ENCODE results near the gene ANKRD55. TPM values are rescaled to one million over a fixed set of nuclear protein-coding genes. Genes with fewer than 3 reads are reported as not detected.

ANKRD55 gene
- total and polyA plus RNA-seq, 9 of the 15 experiments (the other 6 are each of a cell fraction or from before 2014, with no cell fraction given) = 3.4 to 10.6 (median 6.5) TPM

DNA sequence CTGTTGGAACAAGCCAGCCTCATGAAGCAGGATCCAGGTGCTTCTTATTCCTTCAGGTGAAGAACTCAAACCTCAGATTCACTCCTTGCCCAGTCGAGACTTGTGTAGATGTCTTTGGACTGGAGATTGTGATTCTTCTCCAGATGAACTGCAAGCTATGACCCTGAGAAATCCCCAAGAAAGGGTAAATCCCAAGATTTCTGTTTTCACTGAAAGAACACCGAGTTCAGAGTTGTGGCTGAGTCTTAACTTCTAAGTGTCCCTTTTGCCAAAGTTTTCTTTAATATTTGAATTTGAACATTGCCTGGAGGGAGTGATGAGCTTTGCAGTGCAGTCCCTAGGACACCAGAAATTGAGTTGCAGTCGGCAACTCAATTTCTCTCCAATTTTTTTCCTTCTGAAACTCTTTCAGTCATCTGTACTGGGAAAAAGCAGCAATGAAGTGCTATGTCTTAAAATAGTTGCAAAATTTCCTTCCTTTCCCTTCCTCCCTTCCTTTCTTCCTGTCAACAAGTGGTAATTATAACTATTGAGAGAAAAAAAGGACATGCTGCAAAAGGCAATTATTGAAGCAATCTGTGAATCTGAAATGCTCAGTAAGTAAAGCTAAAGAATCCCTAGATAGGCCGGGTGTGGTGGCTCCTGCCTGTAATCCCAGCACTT lies 56.1 kb downstream of the ANKRD55 start:
- DNase-seq (ENCODE audit: extremely low read depth in 1 of 4, low spot score in 3 of 4) = no peak
- Histone ChIP-seq H3K79me2 (ENCODE audit: control insufficient read depth, insufficient read depth, low read length) (no peaks in the 10 kb centered on the region), H3K27ac (ENCODE audit: extremely low read depth, low read depth, low read length) (no peak overlapping the region), H3K36me3 (ENCODE audit: control insufficient read depth, insufficient read depth, low read length) (no peaks in the 10 kb centered on the region), H3K9me3 (replicated peaks; ENCODE audit: control insufficient read depth, insufficient read depth, low read depth, low read length) (no peaks in the 10 kb centered on the region), H3K4me3 (no peak overlapping the region), H2AFZ (ENCODE audit: low read depth, low read length) (no peak overlapping the region), H3K9me1 (ENCODE audit: control insufficient read depth, insufficient read depth, low read length) (no peaks in the 10 kb centered on the region), H3K27me3 (ENCODE audit: control insufficient read depth in 2 of 2, insufficient read depth in 2 of 2, low read length in 2 of 2) (peaks cover 10 to 13% of the 10 kb centered on the region in 2 experiments; a peak in 4 of 5 replicates), H3K4me1 (replicated peaks in 1 of 2; ENCODE audit: control insufficient read depth in 2 of 2, insufficient read depth in 2 of 2, low read length in 2 of 2) (peaks cover 0 to 16% of the 10 kb centered on the region in 2 experiments; a peak in 2 of 5 replicates), H4K20me1 (replicated peaks; ENCODE audit: control insufficient read depth, insufficient read depth, low read length) (no peaks in the 10 kb centered on the region), H3K9ac (ENCODE audit: insufficient read depth in 1 of 2, low read depth in 2 of 2, low read length in 2 of 2) (no peak overlapping the region), H3K4me2 (ENCODE audit: insufficient read depth, low read length) (no peak overlapping the region)
- 8% methylated on average over 4 of the region's 4 CpGs for WGBS (ENCODE audit: insufficient coverage, low coverage, missing lambda C conversion rate)
- no peak for FAIRE-seq
- BruUV-seq (replicated peaks) = no TSS peak
- POLR2A ChIA-PET = interaction anchor here (1.6 to 1.8 kb wide), 2 partner anchors 10 to 13 kb away, joined by 3 to 5 read pairs; no protein-coding TSS in a partner anchor
- TF ChIP-seq CHCHD3 (CRISPR knock-in tag; IDR thresholded peaks at IDR 0.05) (no peak), CEBPG (CRISPR knock-in tag; IDR thresholded peaks at IDR 0.05) (no peak), CEBPG (tag; conservative IDR thresholded peaks at IDR 0.05 in 1 of 2, IDR thresholded peaks at IDR 0.05 in 1 of 2) (no peak), KAT8 (IDR thresholded peaks at IDR 0.05; ENCODE audit: low read depth) (no peak), HOXB6 (CRISPR knock-in tag; IDR thresholded peaks at IDR 0.05; ENCODE audit: borderline replicate concordance) (no peak), RAD51 (IDR thresholded peaks at IDR 0.05; ENCODE audit: borderline replicate concordance, low read depth) (no peak)
- TF ChIP-seq, protein P1, sequence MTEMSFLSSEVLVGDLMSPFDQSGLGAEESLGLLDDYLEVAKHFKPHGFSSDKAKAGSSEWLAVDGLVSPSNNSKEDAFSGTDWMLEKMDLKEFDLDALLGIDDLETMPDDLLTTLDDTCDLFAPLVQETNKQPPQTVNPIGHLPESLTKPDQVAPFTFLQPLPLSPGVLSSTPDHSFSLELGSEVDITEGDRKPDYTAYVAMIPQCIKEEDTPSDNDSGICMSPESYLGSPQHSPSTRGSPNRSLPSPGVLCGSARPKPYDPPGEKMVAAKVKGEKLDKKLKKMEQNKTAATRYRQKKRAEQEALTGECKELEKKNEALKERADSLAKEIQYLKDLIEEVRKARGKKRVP (CRISPR knock-in tag; IDR thresholded peaks at IDR 0.05) = no peak
- TF ChIP-seq, protein P2, sequence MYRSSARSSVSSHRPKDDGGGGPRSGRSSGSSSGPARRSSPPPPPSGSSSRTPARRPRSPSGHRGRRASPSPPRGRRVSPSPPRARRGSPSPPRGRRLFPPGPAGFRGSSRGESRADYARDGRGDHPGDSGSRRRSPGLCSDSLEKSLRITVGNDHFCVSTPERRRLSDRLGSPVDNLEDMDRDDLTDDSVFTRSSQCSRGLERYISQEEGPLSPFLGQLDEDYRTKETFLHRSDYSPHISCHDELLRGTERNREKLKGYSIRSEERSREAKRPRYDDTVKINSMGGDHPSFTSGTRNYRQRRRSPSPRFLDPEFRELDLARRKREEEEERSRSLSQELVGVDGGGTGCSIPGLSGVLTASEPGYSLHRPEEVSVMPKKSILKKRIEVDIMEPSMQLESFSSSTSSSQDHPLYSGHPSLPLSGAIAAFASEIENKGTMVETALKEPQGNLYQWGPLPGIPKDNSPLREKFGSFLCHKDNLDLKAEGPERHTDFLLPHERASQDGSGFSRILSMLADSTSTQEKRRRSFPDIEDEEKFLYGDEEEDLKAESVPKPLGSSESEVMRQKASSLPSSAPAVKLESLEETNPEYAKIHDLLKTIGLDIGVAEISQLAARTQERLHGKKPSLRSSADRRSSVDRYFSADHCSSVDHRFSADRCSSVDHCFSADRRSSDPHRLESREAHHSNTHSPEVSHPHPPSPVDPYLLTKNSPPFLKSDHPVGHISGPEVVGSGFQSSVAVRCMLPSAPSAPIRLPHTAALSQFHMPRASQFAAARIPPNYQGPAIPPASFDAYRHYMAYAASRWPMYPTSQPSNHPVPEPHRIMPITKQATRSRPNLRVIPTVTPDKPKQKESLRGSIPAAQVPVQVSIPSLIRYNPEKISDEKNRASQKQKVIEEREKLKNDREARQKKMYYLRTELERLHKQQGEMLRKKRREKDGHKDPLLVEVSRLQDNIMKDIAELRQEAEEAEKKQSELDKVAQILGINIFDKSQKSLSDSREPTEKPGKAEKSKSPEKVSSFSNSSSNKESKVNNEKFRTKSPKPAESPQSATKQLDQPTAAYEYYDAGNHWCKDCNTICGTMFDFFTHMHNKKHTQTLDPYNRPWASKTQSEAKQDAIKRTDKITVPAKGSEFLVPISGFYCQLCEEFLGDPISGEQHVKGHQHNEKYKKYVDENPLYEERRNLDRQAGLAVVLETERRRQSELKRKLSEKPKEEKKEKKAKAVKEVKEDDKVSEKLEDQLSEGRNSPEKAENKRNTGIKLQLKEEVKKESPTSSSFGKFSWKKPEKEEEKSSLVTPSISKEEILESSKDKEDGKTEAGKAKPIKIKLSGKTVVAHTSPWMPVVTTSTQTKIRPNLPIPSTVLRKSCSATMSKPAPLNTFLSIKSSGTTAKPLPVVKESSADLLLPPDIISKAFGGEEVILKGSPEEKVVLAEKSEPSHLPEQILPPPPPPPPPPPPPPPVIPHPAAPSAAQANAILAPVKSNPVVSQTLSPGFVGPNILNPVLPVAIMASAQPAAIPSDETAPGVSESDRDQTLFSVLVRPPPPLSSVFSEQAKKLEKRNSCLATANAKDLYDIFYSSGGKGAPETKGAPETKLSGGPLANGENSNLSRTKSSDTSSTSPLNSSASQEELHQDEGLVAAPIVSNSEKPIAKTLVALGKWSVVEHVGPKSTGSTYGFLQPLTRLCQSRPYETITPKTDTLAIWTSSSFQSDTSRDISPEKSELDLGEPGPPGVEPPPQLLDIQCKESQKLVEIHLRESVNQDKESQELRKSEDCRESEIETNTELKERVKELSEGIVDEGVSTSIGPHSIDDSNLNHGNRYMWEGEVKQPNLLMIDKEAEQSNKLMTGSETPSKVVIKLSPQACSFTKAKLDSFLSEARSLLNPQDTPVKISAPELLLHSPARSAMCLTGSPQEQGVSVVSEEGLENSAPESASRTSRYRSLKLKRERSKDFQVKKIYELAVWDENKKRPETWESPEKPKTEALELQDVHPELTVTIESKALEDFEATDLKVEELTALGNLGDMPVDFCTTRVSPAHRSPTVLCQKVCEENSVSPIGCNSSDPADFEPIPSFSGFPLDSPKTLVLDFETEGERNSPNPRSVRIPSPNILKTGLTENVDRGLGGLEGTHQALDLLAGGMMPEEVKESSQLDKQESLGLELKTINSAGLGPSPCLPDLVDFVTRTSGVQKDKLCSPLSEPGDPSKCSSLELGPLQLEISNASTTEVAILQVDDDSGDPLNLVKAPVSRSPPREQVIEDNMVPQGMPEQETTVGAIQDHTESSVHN (IDR thresholded peaks at IDR 0.05; ENCODE audit: borderline replicate concordance in 1 of 2, low read depth in 1 of 2) = no peak
- CTCF ChIA-PET (ENCODE audit: low intra/inter-chr PET ratio) = no interaction called here
- no peak for ATAC-seq
- in situ Hi-C loops (cut with MboI) (no loop called here), intact Hi-C loops (cut with micrococcal nuclease) (no loop called here)

Measured in K562 (cell line).